ENCODE data around the gene DLX2.
"Not testable (repeated sequence)": the region's sequence is repeated elsewhere in the genome, so short reads cannot be mapped to it uniquely, and the experiment has no call there.

Gene DLX2

DNA sequence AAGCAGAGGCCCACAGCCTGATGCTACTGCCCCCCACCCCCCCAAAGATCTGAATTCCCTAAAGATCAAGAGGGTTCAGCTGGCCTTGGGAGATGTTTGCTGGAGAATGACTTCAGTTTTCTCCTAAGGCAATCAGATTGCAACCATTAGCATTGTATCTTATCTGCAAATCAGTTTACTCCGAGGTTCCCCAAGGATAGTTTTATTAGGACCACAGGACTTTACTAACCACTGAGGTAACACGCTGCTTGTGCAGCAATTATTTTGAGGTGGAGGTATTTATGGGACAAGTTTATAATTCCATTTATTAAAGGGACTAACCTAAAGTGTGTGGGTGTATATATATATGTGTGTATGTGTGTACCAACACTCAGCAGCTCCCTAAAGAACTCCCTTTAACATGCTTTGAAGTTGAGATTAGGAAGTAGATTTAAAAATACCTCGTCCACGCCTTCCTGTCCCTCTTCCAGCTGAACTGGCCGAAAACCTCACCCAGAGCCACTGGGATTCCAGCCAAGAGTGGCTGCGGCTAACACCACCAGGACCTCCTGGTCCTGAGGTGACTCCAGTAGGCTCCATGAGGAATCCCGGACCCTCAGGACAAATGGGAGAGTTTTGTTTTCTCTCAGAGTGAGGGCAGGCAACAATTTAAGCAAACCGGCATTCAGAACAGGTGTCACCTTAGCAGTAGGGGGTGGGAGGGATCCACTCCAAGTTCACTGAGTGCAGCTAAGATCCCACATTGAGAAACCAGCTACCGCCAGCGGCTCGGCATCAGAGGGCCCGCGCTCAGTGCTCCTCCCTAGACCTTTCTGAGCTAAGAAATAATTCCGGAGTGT is 20.4 kb downstream of the DLX2 start:
- DNase-seq = no peak

DNA sequence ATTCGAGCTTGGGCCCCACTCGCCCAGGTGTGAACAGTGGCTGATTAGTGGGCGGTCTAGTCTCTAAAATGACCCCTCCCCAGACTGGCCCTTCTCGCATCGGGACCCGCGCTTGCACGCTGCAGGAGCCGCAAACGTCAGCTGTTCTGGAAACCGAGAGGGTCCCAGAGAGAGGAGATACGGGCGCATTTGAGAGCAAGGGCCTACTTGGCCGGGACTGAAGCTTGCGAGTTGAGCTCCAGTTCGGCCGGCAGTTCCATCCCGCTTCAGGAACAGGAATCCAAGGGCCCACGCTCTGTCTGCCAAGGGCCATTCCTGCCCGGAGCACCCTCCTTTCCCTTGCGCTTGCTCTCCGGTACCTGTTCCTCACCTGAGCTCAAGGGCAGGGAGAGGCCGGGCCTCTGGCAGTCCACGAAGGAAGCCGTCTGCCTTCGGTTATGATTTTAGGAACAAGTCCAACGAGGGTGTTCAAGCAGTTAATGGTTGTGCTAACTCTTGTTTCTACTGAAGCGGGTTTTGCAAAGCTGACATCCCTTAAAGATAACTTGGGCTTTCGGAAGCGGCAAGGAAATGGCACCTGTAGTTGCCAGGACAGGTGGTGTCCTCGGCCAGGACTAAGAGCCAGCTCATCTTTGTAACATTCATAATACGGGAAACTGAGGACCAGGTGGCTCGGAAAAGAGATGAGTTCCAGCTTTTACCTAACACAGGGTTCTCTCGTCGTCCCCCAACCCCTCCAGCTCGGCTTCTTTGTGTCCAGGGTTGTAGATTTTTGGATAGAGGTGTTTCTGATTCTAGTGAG is 21.3 kb downstream of the DLX2 start:
- no peak for DNase-seq

DNA sequence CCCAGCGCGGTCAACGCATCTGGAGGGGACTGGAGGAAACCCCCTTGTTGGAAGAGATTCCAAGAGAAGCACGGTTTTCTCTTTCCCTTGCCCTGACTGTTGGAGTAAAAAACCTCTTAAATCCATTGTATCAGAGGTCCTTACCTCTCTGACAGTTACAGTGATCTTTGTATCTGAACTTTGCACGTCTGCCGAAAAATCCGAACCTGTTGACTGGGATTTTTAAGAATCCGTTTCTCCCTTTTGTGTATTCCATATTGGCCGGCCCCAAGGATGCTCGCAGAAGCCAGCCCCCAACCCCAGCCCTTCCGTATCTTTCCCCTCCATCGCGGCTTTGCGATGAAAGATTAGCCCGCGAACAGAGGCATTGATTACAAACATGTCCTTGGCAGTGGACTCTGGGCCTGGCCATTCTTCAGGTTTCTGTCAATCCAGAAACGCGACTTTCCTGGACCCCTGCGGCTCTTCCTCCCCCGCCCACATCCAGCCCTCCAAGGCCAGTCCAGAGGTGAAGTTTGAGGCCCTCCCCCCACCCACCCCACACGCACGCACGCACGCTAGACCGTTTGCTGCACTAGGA is 22.0 kb downstream of the DLX2 start:
- DNase-seq = no peak

- DNase-seq = no peak
Observed at GRCh38 chr2:172079838-172080640, 22.7 kb downstream of the DLX2 start.

DNA sequence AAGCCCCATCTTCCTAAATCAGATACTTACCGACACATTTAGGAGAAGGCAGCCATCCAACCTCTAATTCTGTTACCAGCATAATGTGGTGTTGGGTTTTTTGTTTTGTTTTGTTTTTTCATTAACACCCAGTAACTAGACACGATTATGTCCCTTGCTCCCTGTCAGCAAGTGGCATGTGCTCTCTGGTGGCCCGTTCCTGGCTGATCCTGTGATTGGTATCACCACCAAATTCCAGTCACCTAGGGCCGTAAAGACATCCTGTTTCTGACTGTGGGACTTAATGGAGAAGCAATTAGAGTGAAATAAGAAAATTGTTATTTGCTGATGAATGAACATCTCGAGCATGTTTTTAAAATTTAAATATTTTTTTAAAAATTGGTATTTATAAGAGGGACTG is 23.3 kb downstream of the DLX2 start:
- DNase-seq = no peak

GRCh38 chr2:172074254-172074653 is 28.4 kb downstream of the DLX2 start:
- no peak for DNase-seq

DNA sequence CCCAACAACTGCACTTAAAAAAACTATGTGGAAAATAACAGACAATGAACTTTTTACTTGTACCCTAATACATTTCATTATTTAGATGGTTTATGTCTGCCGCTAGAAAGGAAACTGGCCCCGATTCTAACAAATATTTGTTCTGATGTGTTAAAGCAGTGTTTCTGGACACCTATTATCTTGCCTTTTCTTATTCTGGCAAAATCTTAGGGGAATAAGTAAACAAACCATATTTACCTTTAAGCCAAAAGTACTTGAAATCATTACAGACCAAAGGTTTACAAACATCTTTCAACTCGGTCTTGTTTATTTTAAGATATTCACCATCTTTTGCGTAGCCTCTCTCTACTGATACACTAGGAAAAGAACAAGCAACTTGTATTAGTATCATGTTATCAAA is 29.2 kb downstream of the DLX2 start:
- DNase-seq = no peak

DNA sequence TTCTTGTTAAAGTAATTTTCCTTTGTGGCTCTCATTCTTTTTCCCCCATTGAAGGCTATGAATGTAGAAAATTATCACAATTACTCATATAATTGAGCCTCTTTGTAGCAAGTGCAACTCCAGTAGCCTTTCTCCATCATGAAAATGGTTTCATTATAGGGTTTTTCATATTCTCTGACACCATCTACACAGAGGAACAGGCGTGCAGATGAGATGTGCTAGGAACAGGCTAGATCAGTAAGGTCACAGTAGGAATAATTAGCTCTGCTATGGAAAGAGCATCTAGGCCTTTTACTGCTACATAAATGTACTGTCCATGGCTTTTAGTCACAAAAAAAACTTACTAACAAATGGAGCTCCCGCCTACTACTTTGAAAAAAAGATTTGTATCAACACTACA is 30.0 kb downstream of the DLX2 start:
- DNase-seq = no peak

GRCh38 chr2:172072303-172072702 is 30.4 kb downstream of the DLX2 start:
- DNase-seq = no peak

- no peak for DNase-seq
Observed at GRCh38 chr2:172070936-172071335, 31.8 kb downstream of the DLX2 start.

DNA sequence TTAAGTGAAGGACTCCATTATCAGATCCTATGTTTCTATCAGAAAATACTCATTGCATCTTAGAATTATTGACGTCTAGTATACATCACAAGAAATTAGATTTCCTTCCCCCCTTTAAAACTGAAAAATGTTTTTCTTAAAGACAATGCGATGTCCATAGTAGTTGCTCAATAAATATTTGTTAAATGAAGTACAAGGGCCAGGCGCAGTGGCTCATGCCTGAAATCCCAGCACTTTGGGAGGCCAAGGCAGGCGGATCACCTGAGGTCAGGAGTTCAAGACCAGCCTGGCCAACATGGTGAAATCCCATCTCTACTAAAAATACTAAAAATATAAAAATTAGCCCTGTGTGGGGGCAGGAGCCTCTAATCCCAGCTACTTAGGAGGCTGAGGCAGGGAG is 34.8 kb downstream of the DLX2 start:
- not testable (repeated sequence) for DNase-seq

GRCh38 chr2:172066394-172066886 is 36.3 kb downstream of the DLX2 start:
- DNase-seq = no peak

- no peak for DNase-seq
Observed at GRCh38 chr2:172065111-172065510, 37.6 kb downstream of the DLX2 start.

DNA sequence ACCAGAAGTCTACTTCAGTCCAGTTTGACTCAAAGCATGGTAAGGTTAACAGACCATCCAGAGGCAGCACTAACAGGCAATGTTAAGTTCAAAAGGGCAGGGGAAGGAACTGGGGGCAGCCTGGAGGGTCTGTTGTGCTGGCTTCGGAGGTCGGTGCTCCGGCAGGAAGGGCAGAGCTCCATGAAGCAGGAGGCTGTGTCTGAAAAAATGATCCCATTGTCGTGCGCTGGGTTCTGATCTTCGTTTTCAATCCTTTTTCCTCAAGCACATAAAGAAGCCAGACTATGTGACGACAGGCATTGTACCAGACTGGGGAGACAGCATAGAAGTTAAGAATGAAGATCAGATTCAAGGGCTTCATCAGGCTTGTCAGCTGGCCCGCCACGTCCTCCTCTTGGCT is 39.3 kb downstream of the DLX2 start:
- no peak for DNase-seq

GRCh38 chr2:172062402-172063004 is 40.2 kb downstream of the DLX2 start:
- no peak for DNase-seq

GRCh38 chr2:172060118-172060517 is 42.6 kb downstream of the DLX2 start:
- DNase-seq = not testable (repeated sequence)

- DNase-seq = no peak
Observed at GRCh38 chr2:172058660-172059059, 44.0 kb downstream of the DLX2 start.

GRCh38 chr2:172056293-172056692 is 46.4 kb downstream of the DLX2 start:
- DNase-seq = no peak

DNA sequence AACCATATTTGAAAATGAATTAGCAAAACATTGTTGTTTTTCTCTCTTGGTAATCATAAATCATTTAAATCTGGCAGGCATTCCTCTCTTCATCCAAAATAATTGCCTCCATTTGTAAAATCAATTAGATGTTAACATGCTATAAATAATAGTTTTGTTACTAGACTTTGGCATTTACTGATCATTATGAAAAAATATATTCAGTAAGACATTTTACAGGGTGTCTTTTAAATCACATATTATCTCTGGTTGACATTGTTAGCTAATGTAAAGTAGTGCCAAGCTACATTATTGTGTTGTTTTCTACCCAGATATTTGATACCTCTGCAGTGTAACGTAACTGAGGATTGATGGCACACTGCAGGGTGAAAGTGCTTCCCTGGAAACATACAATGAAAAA is 49.2 kb downstream of the DLX2 start:
- DNase-seq = no peak

DNA sequence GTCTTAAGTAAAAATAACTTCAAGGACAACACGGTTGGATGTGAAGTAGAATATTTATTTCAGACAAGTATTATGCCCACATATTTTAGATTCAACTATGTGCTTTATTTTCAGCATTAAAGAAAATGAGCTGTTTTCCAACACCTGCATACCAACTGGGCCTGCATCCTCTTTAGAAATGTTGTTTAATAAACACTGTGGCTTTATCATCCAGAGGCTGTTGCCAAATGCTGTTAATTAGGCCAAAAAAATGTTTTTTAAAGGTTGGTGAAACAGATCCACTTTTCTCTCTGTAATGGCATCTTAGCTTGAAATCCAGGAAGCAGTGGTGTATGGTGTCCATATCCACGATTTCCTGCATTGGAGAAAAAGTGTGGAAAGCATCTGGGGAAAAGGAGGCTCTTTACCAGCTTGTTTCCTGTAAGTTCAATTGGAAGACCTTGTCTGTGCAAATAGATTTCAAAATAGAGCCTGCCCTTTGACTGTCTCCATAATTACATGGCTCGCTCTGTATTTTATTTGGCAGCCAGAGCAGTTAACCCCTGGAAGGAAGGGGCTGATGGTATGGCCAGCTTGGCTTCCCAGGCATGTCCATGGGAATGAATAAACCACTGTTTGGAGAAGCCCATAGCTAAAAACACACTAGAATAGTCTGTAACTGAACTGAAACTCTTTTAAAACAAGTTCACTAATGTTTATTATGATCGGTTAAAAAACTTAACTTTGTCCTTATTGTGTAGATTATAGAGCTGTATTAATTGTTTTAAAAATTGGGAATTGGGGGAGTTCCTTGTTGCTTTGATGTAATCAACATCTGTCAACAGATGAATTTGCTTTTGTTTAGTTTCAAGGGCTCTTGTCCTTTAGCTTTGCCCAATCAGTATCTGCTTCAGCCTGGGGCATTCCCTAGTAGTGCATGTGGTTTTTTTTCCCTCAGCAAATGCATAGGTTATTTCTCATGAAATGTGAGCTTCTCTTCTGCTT is 50.4 kb downstream of the DLX2 start:
- no peak for DNase-seq

- no peak for DNase-seq
Observed at GRCh38 chr2:172050479-172051125, 52.1 kb downstream of the DLX2 start.

Measured in activated effector memory CD4-positive, alpha-beta T cell treated with Interleukin-2 at 50 U/mL for 16 hours (primary cell).